WTC11 (cell line): ENCODE results near the gene CACNA1A. TPM values are rescaled to one million over a fixed set of nuclear protein-coding genes. Genes with fewer than 3 reads are reported as not detected.

Experiments used
- ATAC-seq: fragments of 200-7000 bp; cut with Tn5 transposase; 2 replicates; pipeline ENCODE4 v1.10.0; 2021; ENCODE audit warnings: mild to moderate bottlenecking, moderate library complexity
- CTCF ChIA-PET: fragments of 300-600 bp; sonication (Branson Sonifier 250); formaldehyde crosslinking; loops from one replicate; lab custom pipeline; 2021; ENCODE audit warnings: antibody characterized with exemption; lab: Charles Lee
- POLR2A ChIA-PET: fragments of 350-600 bp; sonication (Branson Sonifier 250); formaldehyde crosslinking; loops from one replicate; lab custom pipeline; 2021; ENCODE audit warnings: antibody characterized with exemption; lab: Charles Lee
- DNase-seq: peaks from one replicate; pipeline ENCODE4 v3.0.0; 2021; ENCODE audit warnings: low spot score
- H3K27ac Mint-ChIP-seq: 2 replicates; pipeline ENCODE4 v1.8.0; 2021; ENCODE audit warnings: mixed read lengths
- H3K27me3 Mint-ChIP-seq: 2 replicates; pipeline ENCODE4 v1.8.0; 2021; ENCODE audit warnings: low read depth, mild to moderate bottlenecking, moderate library complexity, mixed read lengths
- H3K36me3 Mint-ChIP-seq: 2 replicates; pipeline ENCODE4 v1.8.0; 2021; ENCODE audit warnings: mixed read lengths
- H3K4me1 Mint-ChIP-seq: 2 replicates; pipeline ENCODE4 v1.8.0; 2022; ENCODE audit warnings: mixed read lengths
- H3K4me3 Mint-ChIP-seq: 2 replicates; pipeline ENCODE4 v1.8.0; 2021; ENCODE audit warnings: mild to moderate bottlenecking, moderate library complexity, mixed read lengths
- H3K9me3 Mint-ChIP-seq: 2 replicates; pipeline ENCODE4 v1.8.0; 2021; ENCODE audit warnings: mixed read lengths
- CREB1 ChIP-seq: sonication (generic); formaldehyde crosslinking; IDR thresholded peaks from 2 replicates; pipeline ENCODE4 v1.8.0; 2023; ENCODE audit warnings: mild to moderate bottlenecking, missing genetic modification reagents
- ETV6 ChIP-seq: sonication (generic); formaldehyde crosslinking; IDR thresholded peaks from 2 replicates; pipeline ENCODE4 v1.8.1; 2022; ENCODE audit warnings: mild to moderate bottlenecking, missing genetic modification reagents
- FOXJ3 ChIP-seq: sonication (generic); formaldehyde crosslinking; IDR thresholded peaks from 2 replicates; pipeline ENCODE4 v1.9.0; 2021; ENCODE audit warnings: missing genetic modification reagents, mild to moderate bottlenecking, borderline replicate concordance
- FOXK1 ChIP-seq: sonication (generic); formaldehyde crosslinking; IDR thresholded peaks from 2 replicates; pipeline ENCODE4 v1.8.0; 2022; ENCODE audit warnings: mild to moderate bottlenecking, moderate library complexity, missing genetic modification reagents
- GABPB1 ChIP-seq: sonication (generic); formaldehyde crosslinking; IDR thresholded peaks from 2 replicates; pipeline ENCODE4 v1.8.1; 2023; ENCODE audit warnings: mild to moderate bottlenecking, missing genetic modification reagents
- JAZF1 ChIP-seq: fragments of 250-450 bp; sonication (Bioruptor Pico); IDR thresholded peaks from 2 replicates; pipeline ENCODE4 v1.9.0; 2021; ENCODE audit warnings: moderate library complexity, mild to moderate bottlenecking, inconsistent platforms
- NFATC4 ChIP-seq: fragments of 250-450 bp; sonication (Bioruptor Pico); IDR thresholded peaks from 2 replicates; pipeline ENCODE4 v1.9.0; 2021; ENCODE audit warnings: mild to moderate bottlenecking
- PRRX2 ChIP-seq: fragments of 250-450 bp; sonication (Bioruptor Pico); IDR thresholded peaks from 2 replicates; pipeline ENCODE4 v1.8.0; 2021; ENCODE audit warnings: mild to moderate bottlenecking
- RELA ChIP-seq: sonication (generic); formaldehyde crosslinking; IDR thresholded peaks from 2 replicates; pipeline ENCODE4 v1.8.1; 2022; ENCODE audit warnings: missing genetic modification reagents, mild to moderate bottlenecking, borderline replicate concordance
- SP1 ChIP-seq: sonication (generic); formaldehyde crosslinking; conservative IDR thresholded peaks from 2 replicates; pipeline ENCODE4 v1.8.1; 2022; ENCODE audit warnings: missing genetic modification reagents
- TEAD4 ChIP-seq: sonication (generic); formaldehyde crosslinking; IDR thresholded peaks from 2 replicates; pipeline ENCODE4 v1.8.0; 2022; ENCODE audit warnings: mild to moderate bottlenecking, missing genetic modification reagents
- ZBTB21 ChIP-seq: sonication (generic); formaldehyde crosslinking; IDR thresholded peaks from 2 replicates; pipeline ENCODE4 v1.8.1; 2023; ENCODE audit warnings: mild to moderate bottlenecking, missing genetic modification reagents, borderline replicate concordance
- ZNF121 ChIP-seq: sonication (generic); formaldehyde crosslinking; IDR thresholded peaks from 2 replicates; pipeline ENCODE4 v1.8.0; 2023; ENCODE audit warnings: missing genetic modification reagents
- ZNF138 ChIP-seq: sonication (generic); formaldehyde crosslinking; conservative IDR thresholded peaks from 2 replicates; pipeline ENCODE4 v1.8.1; 2022; ENCODE audit warnings: mild to moderate bottlenecking, moderate library complexity, missing genetic modification reagents
- total RNA-seq: library from RNA; stranded (reverse); gene quantifications from 3 replicates; pipeline ENCODE4 v1.2.3, GENCODE V29; 2021
- TF ChIP-seq, protein P1 (sequence below): sonication (generic); formaldehyde crosslinking; IDR thresholded peaks from 2 replicates; pipeline ENCODE4 v1.8.1; 2023; ENCODE audit warnings: mild to moderate bottlenecking, missing genetic modification reagents, borderline replicate concordance
- TF ChIP-seq, protein P2 (sequence below): sonication (generic); formaldehyde crosslinking; IDR thresholded peaks from 2 replicates; pipeline ENCODE4 v1.8.1; 2022; ENCODE audit warnings: mild to moderate bottlenecking, moderate library complexity, missing genetic modification reagents
- TF ChIP-seq, protein P3 (sequence below): sonication (generic); formaldehyde crosslinking; IDR thresholded peaks from 2 replicates; pipeline ENCODE4 v1.8.1; 2022; ENCODE audit warnings: mild to moderate bottlenecking, missing genetic modification reagents, moderate library complexity, borderline replicate concordance
- TF ChIP-seq, protein P4 (sequence below): sonication (generic); formaldehyde crosslinking; IDR thresholded peaks from 2 replicates; pipeline ENCODE4 v1.8.0; 2023; ENCODE audit warnings: missing genetic modification reagents
- TF ChIP-seq, protein P5 (sequence below): sonication (generic); formaldehyde crosslinking; IDR thresholded peaks from 2 replicates; pipeline ENCODE4 v1.8.1; 2023; ENCODE audit warnings: mild to moderate bottlenecking, missing genetic modification reagents, moderate library complexity
- TF ChIP-seq, protein P6 (sequence below): fragments of 200-600 bp; IDR thresholded peaks from 2 replicates; pipeline ENCODE4 v1.8.0; 2022; ENCODE audit warnings: antibody characterized with exemption
- TF ChIP-seq, protein P7 (sequence below): sonication (generic); formaldehyde crosslinking; IDR thresholded peaks from 2 replicates; pipeline ENCODE4 v1.8.1; 2023; ENCODE audit warnings: mild to moderate bottlenecking, missing genetic modification reagents

The CACNA1A gene
- total RNA-seq, 1 experiment from 2014 or later, result 28.9 TPM

DNA sequence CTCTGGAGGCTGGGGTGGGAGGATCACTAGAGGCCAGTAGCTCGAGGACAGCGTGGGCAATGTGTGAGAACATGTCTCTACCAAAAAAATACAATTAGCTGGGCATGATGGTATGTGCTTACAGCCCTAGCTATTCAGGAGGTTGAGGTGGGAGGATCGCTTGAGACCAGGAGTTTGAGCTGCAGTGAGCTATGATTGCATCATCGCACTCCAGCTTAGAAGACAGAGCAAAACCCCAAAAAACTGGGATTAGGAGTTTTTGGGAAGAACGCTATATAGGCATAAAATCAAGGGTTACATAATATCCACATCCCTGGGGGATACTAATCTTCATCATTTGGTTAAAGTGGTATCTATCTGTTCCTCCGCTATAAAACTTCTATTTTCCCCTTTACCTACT, 155.5 kb downstream of the CACNA1A start:
- Mint-ChIP-seq H3K27me3 (no peaks in the 10 kb centered on the region), H3K9me3 (peaks cover 11% of the 10 kb centered on the region), H3K4me3 (no peak overlapping the region), H3K27ac (no peak overlapping the region), H3K36me3 (peaks cover 15% of the 10 kb centered on the region), H3K4me1 (no peaks in the 10 kb centered on the region)
- POLR2A ChIA-PET, result no interaction called here
- DNase-seq (no peak), ATAC-seq (no peak)
- TF ChIP-seq, protein P1, sequence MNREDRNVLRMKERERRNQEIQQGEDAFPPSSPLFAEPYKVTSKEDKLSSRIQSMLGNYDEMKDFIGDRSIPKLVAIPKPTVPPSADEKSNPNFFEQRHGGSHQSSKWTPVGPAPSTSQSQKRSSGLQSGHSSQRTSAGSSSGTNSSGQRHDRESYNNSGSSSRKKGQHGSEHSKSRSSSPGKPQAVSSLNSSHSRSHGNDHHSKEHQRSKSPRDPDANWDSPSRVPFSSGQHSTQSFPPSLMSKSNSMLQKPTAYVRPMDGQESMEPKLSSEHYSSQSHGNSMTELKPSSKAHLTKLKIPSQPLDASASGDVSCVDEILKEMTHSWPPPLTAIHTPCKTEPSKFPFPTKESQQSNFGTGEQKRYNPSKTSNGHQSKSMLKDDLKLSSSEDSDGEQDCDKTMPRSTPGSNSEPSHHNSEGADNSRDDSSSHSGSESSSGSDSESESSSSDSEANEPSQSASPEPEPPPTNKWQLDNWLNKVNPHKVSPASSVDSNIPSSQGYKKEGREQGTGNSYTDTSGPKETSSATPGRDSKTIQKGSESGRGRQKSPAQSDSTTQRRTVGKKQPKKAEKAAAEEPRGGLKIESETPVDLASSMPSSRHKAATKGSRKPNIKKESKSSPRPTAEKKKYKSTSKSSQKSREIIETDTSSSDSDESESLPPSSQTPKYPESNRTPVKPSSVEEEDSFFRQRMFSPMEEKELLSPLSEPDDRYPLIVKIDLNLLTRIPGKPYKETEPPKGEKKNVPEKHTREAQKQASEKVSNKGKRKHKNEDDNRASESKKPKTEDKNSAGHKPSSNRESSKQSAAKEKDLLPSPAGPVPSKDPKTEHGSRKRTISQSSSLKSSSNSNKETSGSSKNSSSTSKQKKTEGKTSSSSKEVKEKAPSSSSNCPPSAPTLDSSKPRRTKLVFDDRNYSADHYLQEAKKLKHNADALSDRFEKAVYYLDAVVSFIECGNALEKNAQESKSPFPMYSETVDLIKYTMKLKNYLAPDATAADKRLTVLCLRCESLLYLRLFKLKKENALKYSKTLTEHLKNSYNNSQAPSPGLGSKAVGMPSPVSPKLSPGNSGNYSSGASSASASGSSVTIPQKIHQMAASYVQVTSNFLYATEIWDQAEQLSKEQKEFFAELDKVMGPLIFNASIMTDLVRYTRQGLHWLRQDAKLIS (CRISPR knock-in tag), result no peak
- TF ChIP-seq RELA (CRISPR knock-in tag) (no peak), JAZF1 (CRISPR knock-in tag) (no peak), ZNF121 (CRISPR knock-in tag) (no peak)
- TF ChIP-seq, protein P2, sequence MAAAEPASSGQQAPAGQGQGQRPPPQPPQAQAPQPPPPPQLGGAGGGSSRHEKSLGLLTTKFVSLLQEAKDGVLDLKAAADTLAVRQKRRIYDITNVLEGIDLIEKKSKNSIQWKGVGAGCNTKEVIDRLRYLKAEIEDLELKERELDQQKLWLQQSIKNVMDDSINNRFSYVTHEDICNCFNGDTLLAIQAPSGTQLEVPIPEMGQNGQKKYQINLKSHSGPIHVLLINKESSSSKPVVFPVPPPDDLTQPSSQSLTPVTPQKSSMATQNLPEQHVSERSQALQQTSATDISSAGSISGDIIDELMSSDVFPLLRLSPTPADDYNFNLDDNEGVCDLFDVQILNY (CRISPR knock-in tag), result no peak
- TF ChIP-seq, protein P3, sequence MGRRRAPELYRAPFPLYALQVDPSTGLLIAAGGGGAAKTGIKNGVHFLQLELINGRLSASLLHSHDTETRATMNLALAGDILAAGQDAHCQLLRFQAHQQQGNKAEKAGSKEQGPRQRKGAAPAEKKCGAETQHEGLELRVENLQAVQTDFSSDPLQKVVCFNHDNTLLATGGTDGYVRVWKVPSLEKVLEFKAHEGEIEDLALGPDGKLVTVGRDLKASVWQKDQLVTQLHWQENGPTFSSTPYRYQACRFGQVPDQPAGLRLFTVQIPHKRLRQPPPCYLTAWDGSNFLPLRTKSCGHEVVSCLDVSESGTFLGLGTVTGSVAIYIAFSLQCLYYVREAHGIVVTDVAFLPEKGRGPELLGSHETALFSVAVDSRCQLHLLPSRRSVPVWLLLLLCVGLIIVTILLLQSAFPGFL (CRISPR knock-in tag), result no peak
- CTCF ChIA-PET, result no interaction called here

DNA sequence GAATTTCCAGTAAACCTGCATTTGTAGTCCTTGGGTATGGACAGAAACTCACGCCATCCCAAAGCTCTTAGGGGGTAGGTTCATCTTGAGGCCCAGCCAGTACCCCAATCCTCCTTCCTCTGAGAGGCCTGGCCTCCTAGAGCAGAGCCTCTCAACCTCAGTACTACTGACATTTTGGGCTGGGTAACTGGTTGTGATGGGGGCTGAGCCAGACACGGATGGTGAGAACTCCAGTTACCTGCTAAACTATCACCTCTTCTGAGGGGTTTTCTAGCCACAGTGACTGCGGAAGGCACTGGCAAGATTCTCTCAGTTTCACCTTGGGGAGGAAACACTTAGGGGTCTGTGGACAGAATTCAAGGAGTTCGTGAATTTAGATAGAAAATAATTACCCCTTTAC, 156.2 kb downstream of the CACNA1A start:
- Mint-ChIP-seq H3K4me1 (no peaks in the 10 kb centered on the region), H3K27me3 (no peaks in the 10 kb centered on the region), H3K9me3 (peaks cover 11% of the 10 kb centered on the region), H3K27ac (no peak overlapping the region), H3K36me3 (peaks cover 15% of the 10 kb centered on the region), H3K4me3 (no peak overlapping the region)
- TF ChIP-seq SP1, result no peak
- POLR2A ChIA-PET, result no interaction called here
- CTCF ChIA-PET, result no interaction called here
- no peak for DNase-seq
- ATAC-seq, result no peak

DNA sequence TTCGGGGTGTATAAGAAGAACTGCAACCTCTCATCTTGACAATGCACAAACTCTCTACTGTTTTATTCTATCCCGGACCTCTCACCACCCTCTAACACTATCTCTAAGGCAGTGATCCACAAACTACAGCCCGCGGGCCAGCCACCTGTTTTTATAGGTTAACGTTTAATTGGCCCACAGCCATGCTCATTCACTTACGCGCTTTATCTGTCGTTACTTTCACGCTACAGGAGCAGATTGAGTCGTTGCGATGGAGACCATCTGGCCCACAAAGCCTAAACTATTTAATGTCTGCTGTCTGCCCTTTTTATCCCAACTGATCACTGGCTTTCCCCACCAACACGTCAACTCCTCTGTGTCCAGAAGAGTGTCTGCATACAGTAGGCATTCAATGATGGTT, 158.9 kb downstream of the CACNA1A start:
- H3K4me1 Mint-ChIP-seq, result no peaks in the 10 kb centered on the region
- CTCF ChIA-PET, result interaction anchor here (1.2 kb wide), 1 partner anchor 228 kb away, joined by 3 read pairs; no protein-coding TSS in a partner anchor
- no peak overlapping the region for H3K4me3 Mint-ChIP-seq
- H3K36me3 Mint-ChIP-seq, result peaks cover 25% of the 10 kb centered on the region
- DNase-seq (no peak), ATAC-seq (no peak)
- H3K27ac Mint-ChIP-seq, result no peak overlapping the region
- peaks cover 20% of the 10 kb centered on the region for H3K9me3 Mint-ChIP-seq
- POLR2A ChIA-PET, result no interaction called here
- H3K27me3 Mint-ChIP-seq, result no peaks in the 10 kb centered on the region
- TF ChIP-seq, protein P2 (CRISPR knock-in tag), result no peak
- TF ChIP-seq GABPB1 (CRISPR knock-in tag), result no peak
- no peak for TF ChIP-seq PRRX2 (CRISPR knock-in tag)
- no peak for TF ChIP-seq ZNF121 (CRISPR knock-in tag)
- TF ChIP-seq ETV6, result no peak
- TF ChIP-seq CREB1, result no peak
- TF ChIP-seq, protein P4, sequence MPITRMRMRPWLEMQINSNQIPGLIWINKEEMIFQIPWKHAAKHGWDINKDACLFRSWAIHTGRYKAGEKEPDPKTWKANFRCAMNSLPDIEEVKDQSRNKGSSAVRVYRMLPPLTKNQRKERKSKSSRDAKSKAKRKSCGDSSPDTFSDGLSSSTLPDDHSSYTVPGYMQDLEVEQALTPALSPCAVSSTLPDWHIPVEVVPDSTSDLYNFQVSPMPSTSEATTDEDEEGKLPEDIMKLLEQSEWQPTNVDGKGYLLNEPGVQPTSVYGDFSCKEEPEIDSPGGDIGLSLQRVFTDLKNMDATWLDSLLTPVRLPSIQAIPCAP, result no peak
- TF ChIP-seq ZBTB21 (CRISPR knock-in tag), result no peak
- TF ChIP-seq ZNF138, result no peak
- TF ChIP-seq NFATC4 (CRISPR knock-in tag), result no peak
- TF ChIP-seq, protein P5, sequence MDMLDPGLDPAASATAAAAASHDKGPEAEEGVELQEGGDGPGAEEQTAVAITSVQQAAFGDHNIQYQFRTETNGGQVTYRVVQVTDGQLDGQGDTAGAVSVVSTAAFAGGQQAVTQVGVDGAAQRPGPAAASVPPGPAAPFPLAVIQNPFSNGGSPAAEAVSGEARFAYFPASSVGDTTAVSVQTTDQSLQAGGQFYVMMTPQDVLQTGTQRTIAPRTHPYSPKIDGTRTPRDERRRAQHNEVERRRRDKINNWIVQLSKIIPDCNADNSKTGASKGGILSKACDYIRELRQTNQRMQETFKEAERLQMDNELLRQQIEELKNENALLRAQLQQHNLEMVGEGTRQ (CRISPR knock-in tag), result no peak
- TF ChIP-seq, protein P6, sequence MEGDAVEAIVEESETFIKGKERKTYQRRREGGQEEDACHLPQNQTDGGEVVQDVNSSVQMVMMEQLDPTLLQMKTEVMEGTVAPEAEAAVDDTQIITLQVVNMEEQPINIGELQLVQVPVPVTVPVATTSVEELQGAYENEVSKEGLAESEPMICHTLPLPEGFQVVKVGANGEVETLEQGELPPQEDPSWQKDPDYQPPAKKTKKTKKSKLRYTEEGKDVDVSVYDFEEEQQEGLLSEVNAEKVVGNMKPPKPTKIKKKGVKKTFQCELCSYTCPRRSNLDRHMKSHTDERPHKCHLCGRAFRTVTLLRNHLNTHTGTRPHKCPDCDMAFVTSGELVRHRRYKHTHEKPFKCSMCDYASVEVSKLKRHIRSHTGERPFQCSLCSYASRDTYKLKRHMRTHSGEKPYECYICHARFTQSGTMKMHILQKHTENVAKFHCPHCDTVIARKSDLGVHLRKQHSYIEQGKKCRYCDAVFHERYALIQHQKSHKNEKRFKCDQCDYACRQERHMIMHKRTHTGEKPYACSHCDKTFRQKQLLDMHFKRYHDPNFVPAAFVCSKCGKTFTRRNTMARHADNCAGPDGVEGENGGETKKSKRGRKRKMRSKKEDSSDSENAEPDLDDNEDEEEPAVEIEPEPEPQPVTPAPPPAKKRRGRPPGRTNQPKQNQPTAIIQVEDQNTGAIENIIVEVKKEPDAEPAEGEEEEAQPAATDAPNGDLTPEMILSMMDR, result no peak
- TF ChIP-seq, protein P7, sequence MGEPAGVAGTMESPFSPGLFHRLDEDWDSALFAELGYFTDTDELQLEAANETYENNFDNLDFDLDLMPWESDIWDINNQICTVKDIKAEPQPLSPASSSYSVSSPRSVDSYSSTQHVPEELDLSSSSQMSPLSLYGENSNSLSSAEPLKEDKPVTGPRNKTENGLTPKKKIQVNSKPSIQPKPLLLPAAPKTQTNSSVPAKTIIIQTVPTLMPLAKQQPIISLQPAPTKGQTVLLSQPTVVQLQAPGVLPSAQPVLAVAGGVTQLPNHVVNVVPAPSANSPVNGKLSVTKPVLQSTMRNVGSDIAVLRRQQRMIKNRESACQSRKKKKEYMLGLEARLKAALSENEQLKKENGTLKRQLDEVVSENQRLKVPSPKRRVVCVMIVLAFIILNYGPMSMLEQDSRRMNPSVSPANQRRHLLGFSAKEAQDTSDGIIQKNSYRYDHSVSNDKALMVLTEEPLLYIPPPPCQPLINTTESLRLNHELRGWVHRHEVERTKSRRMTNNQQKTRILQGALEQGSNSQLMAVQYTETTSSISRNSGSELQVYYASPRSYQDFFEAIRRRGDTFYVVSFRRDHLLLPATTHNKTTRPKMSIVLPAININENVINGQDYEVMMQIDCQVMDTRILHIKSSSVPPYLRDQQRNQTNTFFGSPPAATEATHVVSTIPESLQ (CRISPR knock-in tag), result no peak
- TF ChIP-seq TEAD4, result no peak
- no peak for TF ChIP-seq FOXK1 (CRISPR knock-in tag)
- TF ChIP-seq FOXJ3, result no peak
